ENCODE data around the gene GSTO1. TPM values are rescaled to one million over a fixed set of nuclear protein-coding genes. Genes with fewer than 3 reads are reported as not detected.
"Not testable (repeated sequence)": the region's sequence is repeated elsewhere in the genome, so short reads cannot be mapped to it uniquely, and the experiment has no call there.

Gene GSTO1
- total and polyA plus RNA-seq, 9 of the 15 experiments (the other 6 are each of a cell fraction or from before 2014, with no cell fraction given): 136 to 592 (median 237) TPM

- H3K4me2 ChIP-seq (ENCODE audit: insufficient read depth, low read length); POLR2A ChIA-PET; in situ Hi-C loops (cut with MboI); H3K9me1 ChIP-seq (ENCODE audit: control insufficient read depth, insufficient read depth, low read length); H3K4me3 ChIP-seq; H3K9ac ChIP-seq (ENCODE audit: insufficient read depth in 1 of 2, low read depth in 2 of 2, low read length in 2 of 2); intact Hi-C loops (cut with micrococcal nuclease); CTCF ChIA-PET (ENCODE audit: low intra/inter-chr PET ratio); DNase-seq (ENCODE audit: extremely low read depth in 1 of 4, low spot score in 3 of 4); H3K36me3 ChIP-seq (ENCODE audit: control insufficient read depth, insufficient read depth, low read length); H3K27me3 ChIP-seq (ENCODE audit: control insufficient read depth in 2 of 2, insufficient read depth in 2 of 2, low read length in 2 of 2); FAIRE-seq; H3K79me2 ChIP-seq (ENCODE audit: control insufficient read depth, insufficient read depth, low read length); H4K20me1 ChIP-seq (replicated peaks; ENCODE audit: control insufficient read depth, insufficient read depth, low read length); H3K27ac ChIP-seq (ENCODE audit: extremely low read depth, low read depth, low read length); BruUV-seq (replicated peaks); H2AFZ ChIP-seq (ENCODE audit: low read depth, low read length); ATAC-seq: not testable (repeated sequence)
- Histone ChIP-seq H3K4me1 (replicated peaks in 1 of 2; ENCODE audit: control insufficient read depth in 2 of 2, insufficient read depth in 2 of 2, low read length in 2 of 2) (peaks cover 0 to 20% of the 10 kb centered on the region in 2 experiments; a peak in 3 of 5 replicates), H3K9me3 (replicated peaks; ENCODE audit: control insufficient read depth, insufficient read depth, low read depth, low read length) (peaks cover 12% of the 10 kb centered on the region)
- 91% methylated on average over 11 of the region's 11 CpGs for WGBS (ENCODE audit: insufficient coverage, low coverage, missing lambda C conversion rate)
- TF ChIP-seq NFYB (IDR thresholded peaks at IDR 0.05; ENCODE audit: extremely low read depth, insufficient read length): peak; percentile 26
These were observed 5.8 kb upstream of the GSTO1 start for GRCh38 chr10:104248931-104249330.

- Histone ChIP-seq H3K79me2 (ENCODE audit: control insufficient read depth, insufficient read depth, low read length) (peaks cover 9% of the 10 kb centered on the region), H3K9me3 (replicated peaks; ENCODE audit: control insufficient read depth, insufficient read depth, low read depth, low read length) (peaks cover 12% of the 10 kb centered on the region), H3K27me3 (ENCODE audit: control insufficient read depth in 2 of 2, insufficient read depth in 2 of 2, low read length in 2 of 2) (no peaks in the 10 kb centered on the region), H3K36me3 (ENCODE audit: control insufficient read depth, insufficient read depth, low read length) (no peaks in the 10 kb centered on the region), H2AFZ (ENCODE audit: low read depth, low read length) (no peak overlapping the region), H3K4me2 (ENCODE audit: insufficient read depth, low read length) (no peak overlapping the region), H3K4me1 (replicated peaks in 1 of 2; ENCODE audit: control insufficient read depth in 2 of 2, insufficient read depth in 2 of 2, low read length in 2 of 2) (peaks cover 11 to 21% of the 10 kb centered on the region in 2 experiments; a peak in 4 of 5 replicates), H4K20me1 (replicated peaks; ENCODE audit: control insufficient read depth, insufficient read depth, low read length) (no peaks in the 10 kb centered on the region), H3K9me1 (ENCODE audit: control insufficient read depth, insufficient read depth, low read length) (no peaks in the 10 kb centered on the region), H3K27ac (ENCODE audit: extremely low read depth, low read depth, low read length) (no peak overlapping the region), H3K9ac (ENCODE audit: insufficient read depth in 1 of 2, low read depth in 2 of 2, low read length in 2 of 2) (no peak overlapping the region), H3K4me3 (no peak overlapping the region)
- DNase-seq (ENCODE audit: extremely low read depth in 1 of 4, low spot score in 3 of 4): no peak
- WGBS (ENCODE audit: insufficient coverage, low coverage, missing lambda C conversion rate): 57% methylated on average over 1 of the region's 1 CpG
- POLR2A ChIA-PET: no interaction called here
- FAIRE-seq: no peak
- no TSS peak for BruUV-seq (replicated peaks)
- ATAC-seq: no peak
- in situ Hi-C loops (cut with MboI) (no loop called here), intact Hi-C loops (cut with micrococcal nuclease) (no loop called here)
- CTCF ChIA-PET (ENCODE audit: low intra/inter-chr PET ratio): no interaction called here
- TF ChIP-seq ZNF197 (CRISPR knock-in tag; IDR thresholded peaks at IDR 0.05; ENCODE audit: low read depth) (no peak), ZNF511 (CRISPR knock-in tag; IDR thresholded peaks at IDR 0.05) (no peak), ZNF583 (CRISPR knock-in tag; IDR thresholded peaks at IDR 0.05) (no peak), RCOR1 (IDR thresholded peaks at IDR 0.05; ENCODE audit: borderline replicate concordance in 1 of 2, low read depth in 2 of 2, low read length in 2 of 2) (no peak), MECOM (CRISPR knock-in tag; IDR thresholded peaks at IDR 0.05) (no peak), CBFA2T3 (IDR thresholded peaks at IDR 0.05) (no peak), SOX6 (IDR thresholded peaks at IDR 0.05) (no peak), TOE1 (IDR thresholded peaks at IDR 0.05; ENCODE audit: borderline replicate concordance) (no peak), TOE1 (CRISPR knock-in tag; IDR thresholded peaks at IDR 0.05; ENCODE audit: borderline replicate concordance, low read depth) (no peak), ETS1 (conservative IDR thresholded peaks at IDR 0.05; ENCODE audit: control insufficient read depth, low read depth, low read length) (no peak), SUPT5H (IDR thresholded peaks at IDR 0.05) (no peak), ID3 (CRISPR knock-in tag; IDR thresholded peaks at IDR 0.05) (no peak), ID3 (tag; IDR thresholded peaks at IDR 0.05) (no peak), ILK (tag; IDR thresholded peaks at IDR 0.05; ENCODE audit: borderline replicate concordance, low read depth) (no peak), DPF2 (IDR thresholded peaks at IDR 0.05) (no peak), NEUROD1 (IDR thresholded peaks at IDR 0.05; ENCODE audit: borderline replicate concordance, low read depth, low read length, partially characterized antibody) (no peak)
These were observed 4.3 kb upstream of the GSTO1 start for GRCh38 chr10:104250371-104250770.
